H9 (cell line): ENCODE measurements around the gene PTK6. TPM values are rescaled to one million over a fixed set of nuclear protein-coding genes. Genes with fewer than 3 reads are reported as not detected.

Source experiments
- DNase-seq: peaks from one replicate; pipeline ENCODE4 v3.0.0-alpha.2; 2017
- H2AFZ ChIP-seq: one replicate; pipeline ENCODE4 v1.6.1; 2013; ENCODE audit warnings: mild to moderate bottlenecking, low read length, control low read depth, moderate library complexity
- H2AK5ac ChIP-seq: 2 replicates; pipeline ENCODE4 v1.6.1; 2013; ENCODE audit warnings: low read length, control low read depth, mixed read lengths; ENCODE audit not compliant: insufficient read length
- H2BK120ac ChIP-seq: one replicate; pipeline ENCODE4 v1.6.1; 2013; ENCODE audit warnings: low read depth, mild to moderate bottlenecking, low read length, control low read depth, inconsistent platforms; ENCODE audit not compliant: poor library complexity, severe bottlenecking
- H2BK12ac ChIP-seq: 2 replicates; pipeline ENCODE4 v1.6.1; 2013; ENCODE audit warnings: low read length, control low read depth, mixed read lengths, low read depth; ENCODE audit not compliant: insufficient read length
- H2BK15ac ChIP-seq: 2 replicates; pipeline ENCODE4 v1.6.1; 2013; ENCODE audit warnings: low read depth, low read length, control low read depth
- H2BK20ac ChIP-seq: one replicate; pipeline ENCODE4 v1.6.1; 2013; ENCODE audit warnings: low read depth, mild to moderate bottlenecking, low read length, control low read depth, inconsistent platforms; ENCODE audit not compliant: poor library complexity, severe bottlenecking
- H2BK5ac ChIP-seq: 2 replicates; pipeline ENCODE4 v1.6.1; 2013; ENCODE audit warnings: low read length, control low read depth, mixed read lengths; ENCODE audit not compliant: insufficient read length
- H3K14ac ChIP-seq: 2 replicates; pipeline ENCODE4 v1.6.1; 2013; ENCODE audit warnings: low read length, control low read depth; ENCODE audit not compliant: insufficient read depth
- H3K18ac ChIP-seq: 2 replicates; pipeline ENCODE4 v1.6.1; 2013; ENCODE audit warnings: low read depth, mild to moderate bottlenecking, mixed read lengths, low read length, control low read depth; ENCODE audit not compliant: insufficient read length
- H3K23ac ChIP-seq: 2 replicates; pipeline ENCODE4 v1.6.1; 2013; ENCODE audit warnings: low read length, control low read depth, mixed read lengths, low read depth; ENCODE audit not compliant: insufficient read length
- H3K23me2 ChIP-seq: 2 replicates; pipeline ENCODE4 v1.6.1; 2013; ENCODE audit warnings: low read depth, mild to moderate bottlenecking, mixed read lengths, low read length, control low read depth; ENCODE audit not compliant: insufficient read length, poor library complexity, severe bottlenecking
- H3K27ac ChIP-seq: 2 replicates; pipeline ENCODE4 v1.5.1; 2013; ENCODE audit warnings: low read length, control low read depth, mixed read lengths, low read depth; ENCODE audit not compliant: insufficient read length
- H3K27me3 ChIP-seq: 2 replicates; pipeline ENCODE4 v1.6.1; 2013; ENCODE audit warnings: low read length, control low read depth, inconsistent platforms; ENCODE audit not compliant: insufficient read depth
- H3K4ac ChIP-seq: 2 replicates; pipeline ENCODE4 v1.6.1; 2013; ENCODE audit warnings: low read depth, mild to moderate bottlenecking, control low read depth, inconsistent platforms, low read length, moderate library complexity
- H3K4me1 ChIP-seq: 2 replicates; pipeline ENCODE4 v1.6.1; 2013; ENCODE audit warnings: low read length, control low read depth, inconsistent platforms; ENCODE audit not compliant: insufficient read depth
- H3K4me2 ChIP-seq: 2 replicates; pipeline ENCODE4 v1.6.1; 2013; ENCODE audit warnings: low read length, control low read depth, mixed read lengths; ENCODE audit not compliant: insufficient read length, insufficient read depth
- H3K56ac ChIP-seq: 2 replicates; pipeline ENCODE4 v1.6.1; 2013; ENCODE audit warnings: low read depth, mild to moderate bottlenecking, mixed read lengths, low read length, control low read depth; ENCODE audit not compliant: insufficient read length
- H3K79me1 ChIP-seq: 2 replicates; pipeline ENCODE4 v1.6.1; 2013; ENCODE audit warnings: low read depth, mild to moderate bottlenecking, moderate library complexity, low read length, control low read depth, inconsistent platforms; ENCODE audit not compliant: insufficient read depth, poor library complexity, severe bottlenecking
- H3K79me2 ChIP-seq: 2 replicates; pipeline ENCODE4 v1.6.1; 2013; ENCODE audit warnings: low read length, control low read depth, inconsistent platforms; ENCODE audit not compliant: insufficient read depth
- H3K9ac ChIP-seq: 2 replicates; pipeline ENCODE4 v1.6.1; 2013; ENCODE audit warnings: low read length, control low read depth, mixed read lengths; ENCODE audit not compliant: insufficient read length; ENCODE audit errors: extremely low read depth
- H3K9me3 ChIP-seq: one replicate; pipeline ENCODE4 v1.6.1; 2013; ENCODE audit warnings: low read depth, low read length, inconsistent platforms; ENCODE audit not compliant: control insufficient read depth
- H3T11ph ChIP-seq: one replicate; pipeline ENCODE4 v1.6.1; 2013; ENCODE audit warnings: mild to moderate bottlenecking, low read length, control low read depth, inconsistent platforms
- H4K20me1 ChIP-seq: one replicate; pipeline ENCODE4 v1.6.1; 2013; ENCODE audit not compliant: control insufficient read depth, insufficient read length, insufficient read depth
- H4K5ac ChIP-seq: 2 replicates; pipeline ENCODE4 v1.6.1; 2013; ENCODE audit warnings: low read depth, mild to moderate bottlenecking, mixed read lengths, low read length, control low read depth; ENCODE audit not compliant: insufficient read length
- H4K8ac ChIP-seq: replicated peaks from 2 replicates; pipeline ENCODE4 v1.6.1; 2013; ENCODE audit warnings: low read length, control low read depth, mixed read lengths, low read depth; ENCODE audit not compliant: insufficient read length
- H4K91ac ChIP-seq: 2 replicates; pipeline ENCODE4 v1.6.1; 2013; ENCODE audit warnings: low read depth, mild to moderate bottlenecking, moderate library complexity, mixed read lengths, low read length, control low read depth; ENCODE audit not compliant: insufficient read length
- H3K27ac Mint-ChIP-seq, 3 experiments: 2 replicates in 2 of 3; 3 replicates in 1 of 3; pipeline ENCODE4 v1.8.0; 2020 to 2021; ENCODE audit warnings: mixed read lengths in 3 of 3, mild to moderate bottlenecking in 1 of 3, moderate library complexity in 1 of 3
- H3K27me3 Mint-ChIP-seq: 2 replicates; pipeline ENCODE4 v1.8.0; 2021; ENCODE audit warnings: low read depth, mild to moderate bottlenecking, moderate library complexity, mixed read lengths
- H3K36me3 Mint-ChIP-seq, 3 experiments: 2 replicates in 2 of 3; 3 replicates in 1 of 3; pipeline ENCODE4 v1.8.0; 2020 to 2021; ENCODE audit warnings: low read depth in 3 of 3, mixed read lengths in 3 of 3; ENCODE audit not compliant: insufficient read depth in 1 of 3
- H3K4me1 Mint-ChIP-seq, 2 experiments: 2 replicates each; pipeline ENCODE4 v1.8.0; 2020; ENCODE audit warnings: mixed read lengths in 2 of 2
- H3K4me3 Mint-ChIP-seq, 2 experiments: 2 replicates in 1 of 2; 3 replicates in 1 of 2; pipeline ENCODE4 v1.8.0; 2020 to 2021; ENCODE audit warnings: mild to moderate bottlenecking in 2 of 2, mixed read lengths in 2 of 2, moderate library complexity in 1 of 2
- H3K9me3 Mint-ChIP-seq, 2 experiments: 2 replicates in 1 of 2; 3 replicates in 1 of 2; pipeline ENCODE4 v1.8.0; 2020; ENCODE audit warnings: mild to moderate bottlenecking in 2 of 2, mixed read lengths in 2 of 2, moderate library complexity in 1 of 2
- WGBS: extraction: QIAGEN DNeasy Blood & Tissue Kit; methylation state at CpG from one replicate; pipeline ENCODE4 v1.1.7; 2013; ENCODE audit warnings: missing lambda C conversion rate, low lambda C conversion rate, mixed read lengths; ENCODE audit not compliant: insufficient read length; ENCODE audit errors: extremely low coverage; 5-methylcytosine and 5-hydroxymethylcytosine counted together
- total RNA-seq: library from RNA; stranded (reverse); gene quantifications from 2 replicates; pipeline ENCODE4 v1.2.1, GENCODE V29; 2021
- TF ChIP-seq, protein P1 (sequence below): fragments of 200-600 bp; sonication (generic); conservative IDR thresholded peaks from 3 replicates; pipeline ENCODE4 v1.8.0; 2021; ENCODE audit warnings: antibody characterized with exemption, mild to moderate bottlenecking

The PTK6 gene
- total RNA-seq, 1 experiment from 2014 or later: 0.46 TPM

DNA sequence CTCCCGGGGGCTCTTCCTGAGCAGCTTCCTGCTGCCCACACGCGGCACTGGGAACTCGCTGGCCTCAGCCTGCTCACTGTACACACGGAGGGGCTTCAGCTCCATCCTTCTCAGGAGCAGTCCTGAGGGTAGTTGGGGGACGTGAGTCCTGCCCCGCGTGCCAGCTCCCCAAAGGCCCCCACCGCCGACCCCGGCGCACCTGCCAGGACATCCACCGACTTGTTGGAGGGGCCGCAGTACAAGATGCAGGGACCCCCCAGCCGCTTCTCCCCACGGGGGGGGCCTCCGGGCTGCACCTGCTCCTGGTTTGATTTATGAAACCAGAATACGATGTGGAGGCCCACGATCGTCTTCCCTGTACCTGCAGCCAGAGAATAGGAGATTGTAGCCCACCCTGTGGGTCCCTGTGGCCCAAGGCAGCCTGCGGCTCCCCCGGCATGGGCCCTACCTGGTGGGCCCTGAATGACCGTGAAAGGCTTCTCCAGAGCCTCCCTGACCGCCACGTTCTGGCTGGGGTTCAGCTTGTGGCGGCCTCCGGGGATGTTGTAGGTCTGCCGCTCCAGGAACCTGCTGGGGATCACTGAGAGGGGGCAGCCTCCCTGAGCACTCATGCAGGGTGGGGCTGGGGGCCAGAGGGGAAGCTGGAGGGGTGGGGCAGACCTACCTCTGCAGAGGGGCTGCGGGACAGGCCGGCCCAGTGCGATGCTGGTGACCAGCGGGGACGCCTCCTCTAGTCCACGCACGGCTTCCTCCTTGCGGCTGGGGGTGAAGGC lies 24.6 kb upstream of the PTK6 start:
- H4K91ac ChIP-seq: no peak overlapping the region
- H3K27ac ChIP-seq: no peak overlapping the region
- H3K23me2 ChIP-seq: no peaks in the 10 kb centered on the region
- Mint-ChIP-seq H3K27me3 (no peaks in the 10 kb centered on the region), H3K4me1 (peaks cover 5 to 6% of the 10 kb centered on the region in 2 experiments), H3K36me3 (peaks cover 3 to 12% (median 11%) of the 10 kb centered on the region in 3 experiments; a peak in 6 of 7 replicates), H3K27ac (no peak overlapping the region), H3K4me3 (no peak overlapping the region), H3K9me3 (no peaks in the 10 kb centered on the region)
- H3K27me3 ChIP-seq: no peaks in the 10 kb centered on the region
- no peak for DNase-seq
- no CpG with 5 or more reads among the region's 36 CpGs for WGBS
- H4K20me1 ChIP-seq: no peaks in the 10 kb centered on the region
- H2BK5ac ChIP-seq: no peak overlapping the region
- no peak overlapping the region for H4K5ac ChIP-seq
- H4K8ac ChIP-seq: no peak overlapping the region
- no peaks in the 10 kb centered on the region for H3K9me3 ChIP-seq
- H2BK15ac ChIP-seq: no peak overlapping the region
- H3K4me2 ChIP-seq: no peak overlapping the region
- no peak overlapping the region for H3K23ac ChIP-seq
- no peak overlapping the region for H2AFZ ChIP-seq
- H3T11ph ChIP-seq: no peak overlapping the region
- H2BK120ac ChIP-seq: no peak overlapping the region
- H3K4me1 ChIP-seq: no peaks in the 10 kb centered on the region
- no peak overlapping the region for H2BK20ac ChIP-seq
- H3K14ac ChIP-seq: no peak overlapping the region; the same call in 1 of the 2 replicates
- no peaks in the 10 kb centered on the region for H3K79me1 ChIP-seq
- TF ChIP-seq, protein P1, sequence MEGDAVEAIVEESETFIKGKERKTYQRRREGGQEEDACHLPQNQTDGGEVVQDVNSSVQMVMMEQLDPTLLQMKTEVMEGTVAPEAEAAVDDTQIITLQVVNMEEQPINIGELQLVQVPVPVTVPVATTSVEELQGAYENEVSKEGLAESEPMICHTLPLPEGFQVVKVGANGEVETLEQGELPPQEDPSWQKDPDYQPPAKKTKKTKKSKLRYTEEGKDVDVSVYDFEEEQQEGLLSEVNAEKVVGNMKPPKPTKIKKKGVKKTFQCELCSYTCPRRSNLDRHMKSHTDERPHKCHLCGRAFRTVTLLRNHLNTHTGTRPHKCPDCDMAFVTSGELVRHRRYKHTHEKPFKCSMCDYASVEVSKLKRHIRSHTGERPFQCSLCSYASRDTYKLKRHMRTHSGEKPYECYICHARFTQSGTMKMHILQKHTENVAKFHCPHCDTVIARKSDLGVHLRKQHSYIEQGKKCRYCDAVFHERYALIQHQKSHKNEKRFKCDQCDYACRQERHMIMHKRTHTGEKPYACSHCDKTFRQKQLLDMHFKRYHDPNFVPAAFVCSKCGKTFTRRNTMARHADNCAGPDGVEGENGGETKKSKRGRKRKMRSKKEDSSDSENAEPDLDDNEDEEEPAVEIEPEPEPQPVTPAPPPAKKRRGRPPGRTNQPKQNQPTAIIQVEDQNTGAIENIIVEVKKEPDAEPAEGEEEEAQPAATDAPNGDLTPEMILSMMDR: no peak
- no peak overlapping the region for H2AK5ac ChIP-seq
- no peaks in the 10 kb centered on the region for H3K79me2 ChIP-seq
- H3K4ac ChIP-seq: no peak overlapping the region
- H3K56ac ChIP-seq: no peak overlapping the region
- no peak overlapping the region for H3K9ac ChIP-seq
- no peak overlapping the region for H3K18ac ChIP-seq
- no peak overlapping the region for H2BK12ac ChIP-seq
